ENCODE data around the gene POU2F3. TPM values are rescaled to one million over a fixed set of nuclear protein-coding genes. Genes with fewer than 3 reads are reported as not detected.

Gene POU2F3
- total and polyA plus RNA-seq, 2 of the 13 experiments (the other 11 are each of a cell fraction or from before 2014, with no cell fraction given), result not detected

DNA sequence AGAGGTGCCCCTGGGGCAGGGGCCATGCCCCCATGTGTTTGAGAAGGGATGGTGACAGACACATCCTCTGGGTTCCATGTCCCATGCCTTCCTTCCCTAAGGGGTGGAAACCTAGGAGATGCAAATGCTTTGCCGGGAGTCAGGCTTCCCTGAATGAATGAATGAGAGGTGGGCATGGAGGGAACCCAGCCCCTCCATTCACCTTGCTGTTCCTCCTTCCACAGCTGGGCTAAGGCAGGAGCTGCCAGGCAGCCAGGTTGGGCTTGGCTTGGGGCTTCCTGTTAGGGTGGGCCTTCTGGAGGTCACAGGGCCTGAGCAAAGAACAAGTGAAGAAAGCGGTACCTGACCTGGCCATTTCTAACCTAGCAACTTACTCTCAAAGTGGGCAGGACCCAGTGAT, 926 bp downstream of the POU2F3 start:
- Histone ChIP-seq H4K20me1 (ENCODE audit: insufficient read depth, low read length) (no peaks in the 10 kb centered on the region), H3K9me3 (ENCODE audit: low read length) (no peaks in the 10 kb centered on the region), H3K27me3 (ENCODE audit: control insufficient read depth in 1 of 2, insufficient read depth in 2 of 2, low read length in 2 of 2) (peaks cover 15 to 75% of the 10 kb centered on the region in 2 experiments), H3K27ac (ENCODE audit: extremely low read length, insufficient read depth, low read length) (no peak overlapping the region), H3K79me2 (ENCODE audit: insufficient read depth, low read length) (no peaks in the 10 kb centered on the region), H3K9ac (ENCODE audit: insufficient read depth, low read depth, low read length) (no peak overlapping the region), H3K36me3 (replicated peaks in 1 of 2; ENCODE audit: control insufficient read depth in 1 of 2, insufficient read depth in 2 of 2, low read length in 2 of 2) (no peaks in the 10 kb centered on the region), H3K4me3 (replicated peaks in 1 of 3; ENCODE audit: insufficient read depth in 1 of 3, low read depth in 2 of 3, low read length in 3 of 3) (no peak overlapping the region), H2AFZ (ENCODE audit: low read length) (no peak overlapping the region), H3K4me1 (ENCODE audit: insufficient read depth, low read length) (no peaks in the 10 kb centered on the region), H3K4me2 (ENCODE audit: low read depth, low read length) (no peak overlapping the region)
- POLR2A ChIA-PET, result no interaction called here
- TF ChIP-seq ZNF10 (CRISPR knock-in tag; IDR thresholded peaks at IDR 0.05; ENCODE audit: borderline replicate concordance, low read depth) (no peak), NFRKB (IDR thresholded peaks at IDR 0.05) (no peak), CCAR2 (optimal IDR thresholded peaks at IDR 0.05; ENCODE audit: low read depth, low read length) (no peak), MIER3 (CRISPR knock-in tag; IDR thresholded peaks at IDR 0.05; ENCODE audit: borderline replicate concordance) (no peak), NFIB (CRISPR knock-in tag; IDR thresholded peaks at IDR 0.05; ENCODE audit: borderline replicate concordance) (no peak), ZMYM2 (CRISPR knock-in tag; IDR thresholded peaks at IDR 0.05) (no peak), ZNF572 (CRISPR knock-in tag; IDR thresholded peaks at IDR 0.05) (no peak), NCOA5 (CRISPR knock-in tag; IDR thresholded peaks at IDR 0.05) (no peak)
- TF ChIP-seq, protein P1, sequence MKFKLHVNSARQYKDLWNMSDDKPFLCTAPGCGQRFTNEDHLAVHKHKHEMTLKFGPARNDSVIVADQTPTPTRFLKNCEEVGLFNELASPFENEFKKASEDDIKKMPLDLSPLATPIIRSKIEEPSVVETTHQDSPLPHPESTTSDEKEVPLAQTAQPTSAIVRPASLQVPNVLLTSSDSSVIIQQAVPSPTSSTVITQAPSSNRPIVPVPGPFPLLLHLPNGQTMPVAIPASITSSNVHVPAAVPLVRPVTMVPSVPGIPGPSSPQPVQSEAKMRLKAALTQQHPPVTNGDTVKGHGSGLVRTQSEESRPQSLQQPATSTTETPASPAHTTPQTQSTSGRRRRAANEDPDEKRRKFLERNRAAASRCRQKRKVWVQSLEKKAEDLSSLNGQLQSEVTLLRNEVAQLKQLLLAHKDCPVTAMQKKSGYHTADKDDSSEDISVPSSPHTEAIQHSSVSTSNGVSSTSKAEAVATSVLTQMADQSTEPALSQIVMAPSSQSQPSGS (CRISPR knock-in tag; IDR thresholded peaks at IDR 0.05), result no peak
- no peak for FAIRE-seq
- no peak for ATAC-seq
- CTCF ChIA-PET (ENCODE audit: low intra/inter-chr PET ratio, low total read pairs), result no interaction called here
- no TSS peak for BruUV-seq (replicated peaks)
- WGBS (ENCODE audit: low lambda C conversion rate), result 36% methylated on average over 2 of the region's 2 CpGs
- in situ Hi-C loops (cut with HindIII; ENCODE audit: extremely low pct_ligation_motif_present, low pct_unique_long_range_greater_than_20kb), result no loop called here
- intact Hi-C loops (cut with micrococcal nuclease; ENCODE audit: unreplicated experiment), result no loop called here
- no peak for DNase-seq (ENCODE audit: low spot score)

DNA sequence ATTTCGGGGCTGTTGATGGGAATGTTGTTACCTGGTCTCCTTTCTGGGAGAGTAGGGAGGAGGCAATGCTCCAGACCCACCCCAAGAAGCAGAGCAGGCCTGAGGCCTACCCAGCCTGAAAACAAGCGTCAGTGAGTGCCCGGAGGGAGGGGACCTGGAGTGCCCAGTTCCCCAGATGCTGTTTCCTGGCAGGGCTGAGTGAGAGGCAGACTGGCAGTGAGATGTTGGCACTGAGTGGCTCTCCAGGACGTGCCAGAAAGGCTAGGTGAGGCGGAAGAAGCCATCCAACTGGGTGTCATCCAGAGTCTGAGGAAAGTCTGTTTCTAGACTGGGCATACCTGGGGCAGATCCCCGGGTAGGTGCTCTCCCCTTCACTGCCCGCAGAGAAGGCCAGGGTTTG, 1.3 kb downstream of the POU2F3 start:
- 50% methylated on average over 4 of the region's 7 CpGs for WGBS (ENCODE audit: low lambda C conversion rate)

More for the DNA sequence above, 1.3 kb downstream of the POU2F3 start:
- intact Hi-C loops (cut with micrococcal nuclease; ENCODE audit: unreplicated experiment), result no loop called here
- Histone ChIP-seq H3K27me3 (ENCODE audit: control insufficient read depth in 1 of 2, insufficient read depth in 2 of 2, low read length in 2 of 2) (peaks cover 15 to 77% of the 10 kb centered on the region in 2 experiments), H3K79me2 (ENCODE audit: insufficient read depth, low read length) (no peaks in the 10 kb centered on the region), H3K4me3 (replicated peaks in 1 of 3; ENCODE audit: insufficient read depth in 1 of 3, low read depth in 2 of 3, low read length in 3 of 3) (no peak overlapping the region), H3K4me1 (ENCODE audit: insufficient read depth, low read length) (no peaks in the 10 kb centered on the region), H3K9ac (ENCODE audit: insufficient read depth, low read depth, low read length) (no peak overlapping the region), H2AFZ (ENCODE audit: low read length) (no peak overlapping the region), H3K27ac (ENCODE audit: extremely low read length, insufficient read depth, low read length) (no peak overlapping the region), H4K20me1 (ENCODE audit: insufficient read depth, low read length) (no peaks in the 10 kb centered on the region), H3K9me3 (ENCODE audit: low read length) (no peaks in the 10 kb centered on the region), H3K36me3 (replicated peaks in 1 of 2; ENCODE audit: control insufficient read depth in 1 of 2, insufficient read depth in 2 of 2, low read length in 2 of 2) (no peaks in the 10 kb centered on the region), H3K4me2 (ENCODE audit: low read depth, low read length) (no peak overlapping the region)
- no peak for TF ChIP-seq ZNF878 (CRISPR knock-in tag; IDR thresholded peaks at IDR 0.05)
- TF ChIP-seq AHR (CRISPR knock-in tag; IDR thresholded peaks at IDR 0.05), result no peak
- no peak for TF ChIP-seq HNRNPUL1 (IDR thresholded peaks at IDR 0.05; ENCODE audit: low read depth, low read length)
- TF ChIP-seq SRY (CRISPR knock-in tag; IDR thresholded peaks at IDR 0.05), result no peak
- no peak for ATAC-seq
- DNase-seq (ENCODE audit: low spot score), result no peak
- in situ Hi-C loops (cut with HindIII; ENCODE audit: extremely low pct_ligation_motif_present, low pct_unique_long_range_greater_than_20kb), result no loop called here
- FAIRE-seq, result no peak
- CTCF ChIA-PET (ENCODE audit: low intra/inter-chr PET ratio, low total read pairs), result no interaction called here
- POLR2A ChIA-PET, result no interaction called here
- no TSS peak for BruUV-seq (replicated peaks)
